Activated CD4-positive, alpha-beta T cell treated with anti-CD3 and anti-CD28 coated beads for 48 hours (primary cell): ENCODE data around the gene GOLGA6D.
A peak's percentile ranks its signal among the peaks of the same experiment; 100 is the strongest.
"Not testable (repeated sequence)": the region's sequence is repeated elsewhere in the genome, so short reads cannot be mapped to it uniquely, and the experiment has no call there.

Experiments used
- DNase-seq: peaks from one replicate; pipeline ENCODE4 v3.0.0-alpha.2; 2020

GOLGA6D gene

DNA sequence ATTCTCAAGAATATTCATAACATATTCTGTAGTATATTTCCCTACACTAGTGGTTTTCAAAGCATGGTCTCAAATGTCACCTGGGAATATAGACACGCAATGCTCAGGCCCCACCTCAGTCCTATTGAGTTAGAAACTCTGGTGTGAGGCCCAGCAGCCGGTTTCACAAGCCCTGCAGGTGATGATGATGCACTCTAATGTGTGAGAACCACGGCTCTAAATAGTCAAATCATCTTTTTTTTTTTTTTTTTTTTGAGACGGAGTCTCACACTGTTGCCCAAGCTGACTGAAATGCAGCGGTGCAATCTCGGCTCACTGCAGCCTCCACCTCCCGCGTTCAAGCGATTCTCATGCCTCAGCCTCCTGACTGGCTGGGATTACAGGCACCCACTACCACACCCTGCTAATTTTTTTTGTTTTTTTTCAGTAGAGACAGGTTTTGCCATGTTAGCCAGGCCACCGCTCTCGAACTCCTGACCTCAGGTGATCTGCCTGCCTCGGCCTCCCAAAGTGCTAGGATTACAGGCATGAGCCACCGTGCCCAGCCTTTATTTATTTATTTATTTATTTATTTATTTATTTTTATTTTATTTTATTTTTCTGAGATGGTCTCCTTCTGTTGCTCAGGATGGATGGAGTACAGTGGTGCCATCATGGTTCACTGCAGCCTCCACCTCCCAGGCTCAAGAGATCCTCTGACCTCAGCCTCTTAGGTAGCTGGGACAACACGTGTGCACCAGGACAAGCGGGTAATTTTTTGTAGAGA, 51.2 kb downstream of the GOLGA6D start:
- not testable (repeated sequence) for DNase-seq

DNA sequence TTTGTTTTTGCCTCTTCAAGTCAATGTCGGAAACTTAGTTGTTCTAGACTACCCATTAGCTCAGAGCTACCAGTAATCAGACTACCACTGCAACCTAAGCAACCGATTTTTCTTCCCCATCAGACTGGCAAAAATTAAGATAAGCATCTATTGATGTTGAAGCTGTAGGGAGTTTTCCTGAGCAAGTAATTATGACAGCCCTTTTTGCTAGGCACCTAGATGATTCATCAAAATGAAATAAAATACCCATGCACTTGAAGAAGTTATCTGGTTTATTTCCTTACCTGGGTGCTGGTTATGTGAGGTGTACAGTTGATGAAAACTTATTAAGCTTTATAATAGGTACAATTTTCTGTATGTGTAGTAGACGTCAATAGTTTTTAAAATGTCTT, 52.7 kb downstream of the GOLGA6D start:
- no peak for DNase-seq

DNA sequence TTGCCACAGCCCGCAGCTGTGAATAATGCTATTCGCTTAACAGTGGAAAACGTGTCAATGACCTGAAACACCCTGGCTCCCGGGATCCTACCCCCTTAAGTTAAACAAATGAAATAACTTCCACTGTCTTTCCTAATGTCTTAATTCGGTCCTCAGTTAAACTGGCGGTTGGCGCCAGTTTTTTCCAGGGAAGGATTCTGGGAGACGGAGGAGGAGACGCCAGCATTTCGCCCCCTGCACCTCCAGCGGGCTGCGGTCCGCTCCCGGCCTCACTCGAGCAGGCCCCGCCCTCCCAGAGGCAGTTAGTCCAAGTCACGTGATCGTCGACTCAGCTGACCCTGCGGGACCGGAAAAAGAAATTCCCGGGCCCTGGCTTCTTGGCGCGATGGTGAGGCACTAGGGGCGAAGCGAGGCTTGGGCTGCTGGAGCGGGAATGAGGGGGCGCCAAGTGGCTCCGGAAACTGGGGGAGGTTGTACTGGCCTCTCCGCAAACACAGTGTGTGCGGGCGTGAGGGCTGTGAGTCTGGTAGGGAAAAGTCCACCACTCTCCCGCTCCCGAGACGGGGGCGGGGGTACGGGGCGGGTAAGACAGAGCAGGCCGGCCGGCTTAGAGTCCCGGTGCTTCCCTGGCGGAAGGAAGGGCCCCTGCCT, 53.2 kb downstream of the GOLGA6D start, which contains the start of gene COMMD4:
COMMD4 (plus strand) TSS at position 359 of the 651 bp plus-strand sequence; CDS start at position 386, 27 bp downstream.
- peak; percentile 93 for DNase-seq

- no peak for DNase-seq
These were observed 56.1 kb downstream of the GOLGA6D start for GRCh38 chr15:75338661-75339240.

GRCh38 chr15:75339531-75340240, 57.1 kb downstream of the GOLGA6D start:
- no peak for DNase-seq

DNA sequence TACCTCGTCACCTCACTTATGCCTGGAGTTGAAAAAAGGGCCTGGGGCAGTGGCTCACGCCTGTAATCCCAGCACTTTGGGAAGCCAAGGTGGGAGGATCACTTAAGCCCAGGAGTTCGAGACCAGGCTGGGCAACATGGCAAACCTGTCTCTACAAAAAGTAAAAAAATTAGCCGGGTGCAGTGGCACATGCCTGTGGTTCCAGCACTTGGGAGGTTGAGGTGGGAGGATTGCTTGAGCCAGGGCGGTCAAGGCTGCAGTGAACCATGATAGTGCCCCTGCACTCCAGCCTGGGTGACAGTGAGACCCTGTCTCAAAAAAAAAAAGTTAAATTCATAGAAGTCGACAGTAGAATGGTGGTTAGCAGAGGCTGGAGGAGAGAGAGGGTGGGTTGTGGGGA, 59.6 kb downstream of the GOLGA6D start:
- no peak for DNase-seq

- DNase-seq = not testable (repeated sequence)
These were observed 61.3 kb downstream of the GOLGA6D start for GRCh38 chr15:75343953-75344352.
